ENCODE measurements around the gene ADAMTS14.

Gene ADAMTS14

DNA sequence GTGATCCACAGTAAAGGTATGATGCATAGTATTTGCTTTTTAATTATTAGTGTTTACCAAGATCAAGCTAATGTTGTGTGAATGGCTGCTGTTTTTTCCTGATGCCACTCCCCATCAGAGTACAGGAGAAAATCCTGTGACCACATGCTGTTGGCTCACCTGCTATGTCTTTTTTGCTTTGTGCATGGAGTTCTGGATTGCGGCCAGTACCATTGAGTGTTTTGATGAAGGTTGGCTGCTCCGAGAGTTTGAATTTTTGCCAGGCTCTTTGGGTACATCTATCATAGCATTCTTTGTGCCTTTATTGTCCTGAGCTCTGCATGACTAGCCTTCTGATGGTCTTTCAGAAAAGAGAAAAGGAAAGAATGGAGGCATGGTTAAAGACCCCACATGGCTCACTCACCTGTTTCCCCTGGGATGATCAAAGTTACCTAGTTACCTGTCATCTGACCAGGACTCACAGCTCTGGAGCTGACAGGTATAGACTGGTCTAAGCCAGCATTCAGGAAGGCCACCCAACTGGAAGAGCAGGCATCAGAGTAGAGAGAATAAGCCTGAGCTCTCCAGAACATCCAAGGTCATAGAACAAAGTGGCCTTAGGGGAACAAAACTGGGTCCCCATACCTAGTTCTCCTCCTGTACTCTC, 131.6 kb downstream of the ADAMTS14 start:
- H3K4me3 ChIP-seq (ENCODE audit: low read depth, low read length), result no peak overlapping the region
- H3K27ac ChIP-seq, result no peak overlapping the region
- no peak for TF ChIP-seq CTCF (IDR thresholded peaks at IDR 0.05; ENCODE audit: low read depth, low read length)
- no peaks in the 10 kb centered on the region for H3K27me3 ChIP-seq (ENCODE audit: insufficient read depth, low read depth, severe bottlenecking)
- no peak for DNase-seq
- H3K9me3 ChIP-seq (ENCODE audit: severe bottlenecking), result no peaks in the 10 kb centered on the region
- H3K36me3 ChIP-seq, result no peaks in the 10 kb centered on the region

GRCh38 chr10:70804421-70804808, 132.1 kb downstream of the ADAMTS14 start:
- TF ChIP-seq CTCF (IDR thresholded peaks at IDR 0.05; ENCODE audit: low read depth, low read length), result no peak
- Histone ChIP-seq H3K9me3 (ENCODE audit: severe bottlenecking) (no peaks in the 10 kb centered on the region), H3K27ac (no peak overlapping the region), H3K27me3 (ENCODE audit: insufficient read depth, low read depth, severe bottlenecking) (no peaks in the 10 kb centered on the region), H3K36me3 (no peaks in the 10 kb centered on the region), H3K4me3 (ENCODE audit: low read depth, low read length) (no peak overlapping the region)
- DNase-seq, result no peak

DNA sequence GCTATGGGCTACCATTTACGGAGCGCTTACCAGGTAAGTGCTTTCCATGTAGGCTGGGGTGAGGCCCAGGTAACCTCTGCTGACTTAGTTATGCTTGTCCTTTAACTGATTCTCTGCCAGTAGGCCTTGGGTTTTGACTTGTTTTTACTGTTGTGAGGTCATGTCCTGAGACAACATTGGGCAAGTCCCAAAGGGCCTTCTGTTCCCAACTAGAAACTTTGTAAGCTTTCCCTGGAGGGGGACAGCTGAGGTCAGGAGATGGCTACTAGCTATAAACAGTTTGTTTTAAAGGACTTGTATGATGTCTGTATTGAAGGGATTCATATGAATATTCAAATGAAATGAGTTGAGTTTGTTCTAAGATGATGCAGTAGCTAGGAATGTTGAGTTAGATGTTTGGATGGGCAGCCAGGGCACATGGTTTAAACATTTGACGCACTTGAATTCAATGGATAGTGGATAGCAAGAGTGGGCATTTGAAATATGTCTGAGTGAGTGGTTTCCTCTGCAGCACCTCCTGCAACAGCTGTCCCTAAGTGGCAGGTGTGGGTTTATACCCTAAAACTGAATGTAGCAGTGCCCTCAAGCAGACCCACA, 133.4 kb downstream of the ADAMTS14 start:
- Histone ChIP-seq H3K9me3 (ENCODE audit: severe bottlenecking) (no peaks in the 10 kb centered on the region), H3K27me3 (ENCODE audit: insufficient read depth, low read depth, severe bottlenecking) (no peaks in the 10 kb centered on the region), H3K27ac (no peak overlapping the region), H3K4me3 (ENCODE audit: low read depth, low read length) (no peak overlapping the region), H3K36me3 (no peaks in the 10 kb centered on the region)
- TF ChIP-seq CTCF (IDR thresholded peaks at IDR 0.05; ENCODE audit: low read depth, low read length), result no peak
- no peak for DNase-seq

DNA sequence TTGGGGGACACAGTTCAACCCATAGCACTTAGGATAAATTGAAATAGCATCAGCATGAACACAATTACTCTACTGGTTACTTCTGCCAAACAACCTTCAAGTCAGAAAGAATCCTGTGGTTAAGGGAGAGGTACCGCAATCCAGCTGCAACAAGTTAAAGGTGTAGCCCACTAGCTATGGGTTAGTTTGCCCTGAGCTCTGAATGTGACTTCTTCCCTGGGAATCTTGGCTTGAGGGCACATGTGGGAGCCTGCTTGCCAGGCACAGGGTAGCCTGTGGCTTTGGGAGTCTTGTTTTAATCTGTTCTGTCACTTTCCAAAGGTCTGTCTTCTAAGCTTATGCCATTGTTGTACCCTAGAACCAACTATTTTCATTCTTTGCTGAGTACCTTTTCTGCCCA, 134.5 kb downstream of the ADAMTS14 start:
- Histone ChIP-seq H3K4me3 (ENCODE audit: low read depth, low read length) (no peak overlapping the region), H3K9me3 (ENCODE audit: severe bottlenecking) (no peaks in the 10 kb centered on the region), H3K36me3 (no peaks in the 10 kb centered on the region), H3K27ac (no peak overlapping the region), H3K27me3 (ENCODE audit: insufficient read depth, low read depth, severe bottlenecking) (no peaks in the 10 kb centered on the region)
- TF ChIP-seq CTCF (IDR thresholded peaks at IDR 0.05; ENCODE audit: low read depth, low read length), result no peak
- no peak for DNase-seq

DNA sequence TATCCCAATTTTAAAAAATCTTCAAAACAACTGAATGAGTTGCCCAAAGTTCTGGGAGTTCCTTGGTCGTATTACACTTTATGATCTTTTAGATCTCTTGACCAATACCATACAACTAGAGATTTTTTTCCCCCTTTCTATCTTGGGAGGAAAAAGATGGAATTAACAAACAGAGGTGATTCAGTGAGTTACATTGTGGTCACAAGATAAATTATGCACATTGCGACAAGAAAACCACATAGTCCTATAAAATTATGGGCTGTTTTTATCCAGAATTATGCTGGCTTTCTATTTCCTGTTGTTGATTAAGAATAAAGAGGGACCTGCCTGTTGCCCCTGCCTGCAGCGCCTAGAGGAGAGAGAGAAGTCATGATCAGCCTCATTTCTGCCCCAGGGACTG, 135.2 kb downstream of the ADAMTS14 start:
- no peak overlapping the region for H3K27ac ChIP-seq
- DNase-seq, result no peak
- TF ChIP-seq CTCF (IDR thresholded peaks at IDR 0.05; ENCODE audit: low read depth, low read length), result no peak

More for the DNA sequence above, 135.2 kb downstream of the ADAMTS14 start:
- H3K9me3 ChIP-seq (ENCODE audit: severe bottlenecking), result no peaks in the 10 kb centered on the region
- no peaks in the 10 kb centered on the region for H3K27me3 ChIP-seq (ENCODE audit: insufficient read depth, low read depth, severe bottlenecking)
- no peak overlapping the region for H3K4me3 ChIP-seq (ENCODE audit: low read depth, low read length)
- no peaks in the 10 kb centered on the region for H3K36me3 ChIP-seq

Data from WERI-Rb-1 (cell line).